ENCODE results near the gene ZNF652.

- TF ChIP-seq CTCF (conservative IDR thresholded peaks at IDR 0.05; ENCODE audit: low read depth, low read length) (no peak), EZH2 (IDR thresholded peaks at IDR 0.05; ENCODE audit: low read length, unreplicated experiment) (no peak)
Observed at GRCh38 chr17:49280918-49281317, 81.1 kb downstream of the ZNF652 start.
